Stimulated activated memory B cell treated with anti-CD40 and anti-IgM and Interleukin-4, amounts not matched to agents 10 μg/mL and 1 μg/mL and 100 μg/mL, for 72 hours (primary cell): ENCODE measurements around the gene HOXD12.

Source experiments
- ATAC-seq: fragments of 150-1000 bp; cut with Tn5 transposase; 2 replicates; pipeline ENCODE4 v1.10.0; 2021
- H3K27ac Mint-ChIP-seq: one replicate; pipeline ENCODE4 v1.8.0; 2022; ENCODE audit warnings: mild to moderate bottlenecking, mixed read lengths
- H3K27me3 Mint-ChIP-seq: one replicate; pipeline ENCODE4 v1.8.0; 2022; ENCODE audit warnings: mixed read lengths
- H3K36me3 Mint-ChIP-seq: one replicate; pipeline ENCODE4 v1.8.0; 2022; ENCODE audit warnings: mixed read lengths
- H3K4me1 Mint-ChIP-seq: one replicate; pipeline ENCODE4 v1.8.0; 2022; ENCODE audit warnings: mixed read lengths
- H3K4me3 Mint-ChIP-seq: one replicate; pipeline ENCODE4 v1.8.0; 2022; ENCODE audit warnings: mild to moderate bottlenecking, moderate library complexity, mixed read lengths
- H3K9me3 Mint-ChIP-seq: one replicate; pipeline ENCODE4 v1.8.0; 2022; ENCODE audit warnings: mixed read lengths

The HOXD12 gene

GRCh38 chr2:176135035-176135440, 35.4 kb downstream of the HOXD12 start:
- H3K27me3 Mint-ChIP-seq = peaks cover 83% of the 10 kb centered on the region
- ATAC-seq = no peak
- peaks cover 7% of the 10 kb centered on the region for H3K36me3 Mint-ChIP-seq
- peaks cover 8% of the 10 kb centered on the region for H3K9me3 Mint-ChIP-seq
- H3K27ac Mint-ChIP-seq = no peak overlapping the region
- peaks cover 24% of the 10 kb centered on the region for H3K4me1 Mint-ChIP-seq
- no peak overlapping the region for H3K4me3 Mint-ChIP-seq

DNA sequence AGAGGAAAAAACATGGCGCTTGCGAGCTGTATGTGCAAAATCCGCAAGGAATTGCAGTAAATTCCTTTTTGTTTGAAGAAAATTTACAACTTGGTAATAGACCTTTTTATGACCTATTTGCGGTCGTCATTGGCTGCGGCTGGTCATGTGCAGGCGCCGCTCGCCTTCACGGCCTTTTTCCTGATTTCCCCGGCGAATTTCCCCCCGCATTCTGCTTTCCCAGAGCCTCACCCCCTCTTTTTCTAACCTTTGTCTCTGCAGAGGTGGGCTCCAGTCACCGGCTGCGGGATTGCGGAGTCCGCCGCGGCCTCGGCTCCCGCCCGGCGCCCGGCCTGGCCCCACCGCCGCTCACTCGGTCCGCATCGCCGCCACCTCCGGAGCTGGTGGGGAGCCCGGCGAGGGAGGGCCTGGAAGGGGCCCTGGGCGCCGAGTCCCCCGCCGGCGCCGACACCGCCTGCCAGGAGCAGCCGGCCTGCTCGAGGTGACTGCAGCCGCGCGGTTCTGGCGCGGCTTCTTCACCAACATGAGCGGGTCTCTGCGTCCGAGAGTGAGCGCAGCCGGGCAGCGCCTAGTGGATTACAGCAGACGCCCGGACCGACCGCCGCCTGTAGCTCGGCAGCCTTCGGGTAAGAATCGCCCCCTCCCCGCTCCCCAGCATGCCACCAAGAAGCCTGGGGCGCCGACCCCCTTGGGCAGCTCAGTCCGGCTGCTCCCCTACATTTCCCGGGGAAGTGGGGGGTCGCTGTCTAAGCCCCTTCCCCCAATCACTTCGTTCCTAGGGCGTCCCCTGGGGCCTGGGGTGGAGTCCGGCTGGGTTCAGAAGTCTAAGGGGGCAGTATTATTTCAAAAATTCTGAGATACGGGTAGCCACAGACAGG, 37.0 kb downstream of the HOXD12 start:
- H3K27me3 Mint-ChIP-seq = peaks cover 82% of the 10 kb centered on the region
- peaks cover 7% of the 10 kb centered on the region for H3K36me3 Mint-ChIP-seq
- H3K4me1 Mint-ChIP-seq = peaks cover 31% of the 10 kb centered on the region
- peaks cover 8% of the 10 kb centered on the region for H3K9me3 Mint-ChIP-seq
- H3K4me3 Mint-ChIP-seq = no peak overlapping the region
- ATAC-seq = no peak
- no peak overlapping the region for H3K27ac Mint-ChIP-seq

- Mint-ChIP-seq H3K4me3 (no peak overlapping the region), H3K4me1 (peaks cover 29% of the 10 kb centered on the region), H3K27me3 (peaks cover 84% of the 10 kb centered on the region), H3K9me3 (peaks cover 8% of the 10 kb centered on the region), H3K36me3 (peaks cover 7% of the 10 kb centered on the region), H3K27ac (no peak overlapping the region)
- ATAC-seq = no peak
These were observed 37.6 kb downstream of the HOXD12 start for GRCh38 chr2:176137252-176137580.

GRCh38 chr2:176137906-176138305, 38.3 kb downstream of the HOXD12 start:
- Mint-ChIP-seq H3K27me3 (peaks cover 84% of the 10 kb centered on the region), H3K27ac (no peak overlapping the region), H3K36me3 (peaks cover 7% of the 10 kb centered on the region), H3K4me3 (no peak overlapping the region), H3K4me1 (peaks cover 25% of the 10 kb centered on the region), H3K9me3 (peaks cover 8% of the 10 kb centered on the region)
- no peak for ATAC-seq

GRCh38 chr2:176138526-176138922, 38.9 kb downstream of the HOXD12 start:
- H3K4me3 Mint-ChIP-seq = peak overlapping the region; percentile 33
- H3K36me3 Mint-ChIP-seq = peaks cover 7% of the 10 kb centered on the region
- no peak for ATAC-seq
- no peak overlapping the region for H3K27ac Mint-ChIP-seq
- peaks cover 84% of the 10 kb centered on the region for H3K27me3 Mint-ChIP-seq
- peaks cover 8% of the 10 kb centered on the region for H3K9me3 Mint-ChIP-seq
- peaks cover 25% of the 10 kb centered on the region for H3K4me1 Mint-ChIP-seq

DNA sequence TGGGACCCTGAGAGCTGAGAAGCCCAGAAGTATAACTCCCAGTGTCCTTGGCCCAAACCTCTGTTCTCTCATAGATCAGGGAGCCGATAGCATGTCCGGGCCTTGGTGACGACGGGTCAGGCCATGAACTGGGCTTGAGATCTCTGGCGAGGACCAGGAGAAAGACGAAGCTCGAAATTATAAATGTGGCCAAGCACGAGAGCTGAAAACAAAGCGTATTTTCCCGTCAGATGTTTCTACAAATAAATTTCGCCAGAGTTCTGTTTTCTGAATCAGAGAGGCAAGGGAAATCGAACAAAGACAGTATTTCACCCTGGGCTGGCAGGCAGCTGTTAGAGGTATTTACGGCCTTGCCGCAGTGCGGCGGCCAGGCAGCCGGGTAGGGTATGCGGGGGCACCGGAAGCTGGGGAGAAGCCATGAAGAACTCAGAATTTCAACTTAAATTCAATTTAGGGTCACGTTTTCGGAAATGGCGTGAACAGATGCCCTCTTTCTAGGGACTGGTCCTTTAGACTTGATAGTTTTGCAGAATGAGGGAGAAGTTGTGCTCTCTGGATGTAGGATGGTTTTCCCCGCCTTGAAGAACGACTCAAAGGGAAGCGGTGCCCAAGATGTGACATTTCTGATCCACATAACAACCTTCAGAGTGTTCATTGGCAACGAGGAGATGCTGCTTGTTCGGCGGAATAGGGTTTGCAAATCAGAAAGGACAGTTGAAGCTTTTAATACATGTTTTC, 39.5 kb downstream of the HOXD12 start:
- H3K4me3 Mint-ChIP-seq = no peak overlapping the region
- H3K27ac Mint-ChIP-seq = no peak overlapping the region
- H3K27me3 Mint-ChIP-seq = peaks cover 84% of the 10 kb centered on the region
- H3K36me3 Mint-ChIP-seq = peaks cover 7% of the 10 kb centered on the region
- H3K9me3 Mint-ChIP-seq = peaks cover 8% of the 10 kb centered on the region
- peaks cover 25% of the 10 kb centered on the region for H3K4me1 Mint-ChIP-seq
- no peak for ATAC-seq

GRCh38 chr2:176139661-176140512, 40.3 kb downstream of the HOXD12 start:
- Mint-ChIP-seq H3K36me3 (peaks cover 7% of the 10 kb centered on the region), H3K9me3 (peaks cover 8% of the 10 kb centered on the region), H3K27ac (no peak overlapping the region), H3K4me1 (peaks cover 25% of the 10 kb centered on the region), H3K27me3 (peaks cover 86% of the 10 kb centered on the region), H3K4me3 (no peak overlapping the region)
- ATAC-seq = no peak

- Mint-ChIP-seq H3K27me3 (peaks cover 86% of the 10 kb centered on the region), H3K36me3 (peaks cover 2% of the 10 kb centered on the region), H3K4me1 (peaks cover 21% of the 10 kb centered on the region), H3K4me3 (peak overlapping the region; percentile 36), H3K27ac (no peak overlapping the region), H3K9me3 (peaks cover 7% of the 10 kb centered on the region)
- peak; percentile 67 for ATAC-seq
These were observed 41.1 kb downstream of the HOXD12 start for GRCh38 chr2:176140513-176141317.

DNA sequence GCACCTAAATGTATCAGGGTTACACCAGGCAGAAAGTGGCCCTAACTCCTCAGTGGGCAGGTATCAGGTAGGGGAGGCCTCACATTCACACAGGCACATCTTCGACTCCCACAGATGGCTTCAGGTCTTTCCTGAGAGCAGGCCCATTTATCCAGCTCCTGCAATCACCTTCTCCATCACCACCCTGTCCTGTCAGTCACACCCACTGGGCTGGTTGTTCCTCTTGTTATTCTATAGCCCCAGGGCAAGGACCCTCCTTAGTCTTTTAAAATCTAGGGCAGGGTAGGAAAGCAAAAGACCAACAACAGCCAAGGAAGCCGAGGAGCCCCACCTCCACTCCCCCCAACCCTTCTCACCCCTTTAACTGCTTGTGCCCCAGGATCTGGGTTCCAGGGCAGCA, 42.7 kb downstream of the HOXD12 start:
- Mint-ChIP-seq H3K9me3 (peaks cover 3% of the 10 kb centered on the region), H3K4me1 (peaks cover 17% of the 10 kb centered on the region), H3K36me3 (no peaks in the 10 kb centered on the region), H3K27ac (no peak overlapping the region), H3K27me3 (peaks cover 90% of the 10 kb centered on the region), H3K4me3 (no peak overlapping the region)
- no peak for ATAC-seq

DNA sequence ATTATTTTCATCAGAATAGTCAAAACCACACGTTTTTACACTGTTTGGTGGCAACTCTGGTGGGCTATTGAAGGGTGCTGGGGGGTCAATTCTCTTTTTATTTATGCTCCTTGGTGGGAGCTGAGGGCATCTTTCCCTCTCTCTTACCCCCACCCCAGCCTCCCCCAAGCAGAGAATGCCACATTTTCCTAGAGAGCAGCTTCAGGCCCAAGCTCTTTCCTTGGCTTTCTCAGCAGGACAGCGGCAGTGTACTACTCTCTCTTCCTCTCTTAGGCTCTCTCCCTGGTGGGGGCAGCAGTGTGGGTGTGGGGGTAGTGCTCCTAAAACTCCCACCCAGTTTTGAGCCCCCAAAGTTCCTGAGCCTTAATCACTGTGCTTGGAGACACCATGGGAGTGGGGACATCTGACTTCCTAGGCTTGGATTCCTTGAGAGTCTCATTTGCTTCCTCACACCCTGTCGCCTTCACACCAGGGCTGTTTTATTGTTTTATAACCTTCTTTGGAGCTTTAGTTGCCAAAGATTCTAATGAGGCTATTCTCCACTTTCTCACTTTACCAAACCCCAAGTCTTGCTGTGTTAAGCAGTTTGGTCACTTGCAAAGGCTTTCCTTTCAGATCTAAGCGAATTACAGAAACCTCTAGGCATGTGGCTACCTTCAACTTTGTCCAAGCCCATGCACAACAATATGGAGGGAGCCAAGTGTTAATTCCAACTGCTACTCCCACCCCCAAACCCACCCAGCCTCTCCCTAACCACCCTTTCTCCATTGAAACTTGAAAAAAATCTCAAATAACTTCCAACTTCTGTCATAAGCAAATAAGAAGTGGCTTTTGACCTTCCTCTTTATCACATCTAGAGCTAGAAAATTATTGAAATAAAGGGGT, 45.7 kb downstream of the HOXD12 start:
- Mint-ChIP-seq H3K27ac (no peak overlapping the region), H3K4me1 (peaks cover 7% of the 10 kb centered on the region), H3K9me3 (no peaks in the 10 kb centered on the region), H3K4me3 (no peak overlapping the region), H3K36me3 (no peaks in the 10 kb centered on the region), H3K27me3 (peaks cover 96% of the 10 kb centered on the region)
- no peak for ATAC-seq

DNA sequence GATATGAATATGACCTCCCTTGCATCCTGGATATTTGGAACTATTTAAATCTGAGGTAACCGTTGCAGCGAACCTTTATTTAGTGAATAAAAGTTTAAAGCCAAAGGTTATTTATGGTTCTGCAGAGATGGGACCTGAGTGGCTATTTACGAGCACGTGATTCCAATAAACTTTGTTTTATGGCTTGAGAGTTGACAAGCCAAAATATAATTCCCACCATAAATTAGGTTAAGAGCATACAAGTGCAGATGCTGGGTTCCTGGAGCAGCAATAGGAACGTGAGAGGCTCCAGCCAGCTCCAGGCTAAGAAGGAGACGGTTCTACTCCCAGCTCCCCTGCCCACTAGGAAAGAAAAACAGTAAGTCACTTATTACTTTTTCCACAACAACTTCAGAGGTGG, 46.5 kb downstream of the HOXD12 start:
- ATAC-seq = no peak
- Mint-ChIP-seq H3K4me1 (peaks cover 4% of the 10 kb centered on the region), H3K9me3 (no peaks in the 10 kb centered on the region), H3K27me3 (peaks cover 98% of the 10 kb centered on the region), H3K36me3 (no peaks in the 10 kb centered on the region), H3K4me3 (no peak overlapping the region), H3K27ac (no peak overlapping the region)

DNA sequence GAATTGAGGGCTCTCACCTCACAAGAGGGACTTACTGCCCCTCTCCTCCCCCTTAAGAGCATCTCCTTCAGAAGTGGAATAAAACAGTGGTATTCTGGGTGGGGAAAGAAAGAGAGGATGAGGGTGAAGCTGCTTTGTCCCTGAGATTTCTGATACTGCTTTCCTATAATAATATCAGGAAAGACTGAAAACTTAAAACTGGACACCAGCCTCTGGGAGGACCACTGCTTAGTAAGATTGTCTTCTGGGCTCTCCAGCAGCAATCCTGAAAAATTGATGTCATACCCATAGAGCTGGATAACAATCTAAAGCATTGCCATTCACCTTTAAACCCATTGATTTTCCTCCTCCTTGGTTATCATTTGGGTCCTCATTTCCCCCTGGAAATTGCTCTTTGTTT, 47.0 kb downstream of the HOXD12 start:
- no peaks in the 10 kb centered on the region for H3K36me3 Mint-ChIP-seq
- no peak overlapping the region for H3K27ac Mint-ChIP-seq
- H3K27me3 Mint-ChIP-seq = peaks cover 98% of the 10 kb centered on the region
- H3K4me3 Mint-ChIP-seq = no peak overlapping the region
- ATAC-seq = no peak
- H3K4me1 Mint-ChIP-seq = no peaks in the 10 kb centered on the region
- no peaks in the 10 kb centered on the region for H3K9me3 Mint-ChIP-seq

DNA sequence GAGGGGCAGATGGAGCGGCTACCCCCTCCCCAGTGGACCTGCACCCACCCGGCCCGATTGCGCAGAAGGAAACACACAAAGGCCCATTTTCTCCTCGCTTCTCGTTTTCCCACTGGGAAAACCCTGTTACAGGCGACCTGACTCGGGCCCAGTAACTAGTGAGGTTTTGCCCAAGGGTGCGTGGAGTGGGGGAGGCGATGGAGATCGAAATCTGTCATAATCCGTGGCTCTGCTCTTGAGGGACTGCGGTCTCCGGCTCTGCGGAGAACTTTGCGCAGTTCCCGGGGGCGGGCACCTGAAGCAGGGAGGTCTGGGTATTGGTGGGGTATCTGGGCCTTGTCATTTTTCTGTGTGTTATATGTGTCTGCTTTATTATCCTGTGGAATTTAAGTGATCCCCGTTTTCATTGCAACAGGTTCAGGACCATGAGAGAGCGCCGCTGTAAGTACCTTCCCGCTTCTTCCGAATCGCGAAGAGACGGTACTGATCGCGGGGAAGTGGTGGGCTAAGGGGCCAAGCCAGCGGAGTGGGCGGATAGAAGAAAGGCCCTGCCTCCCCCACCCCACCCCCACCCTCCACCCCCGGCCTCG, 47.7 kb downstream of the HOXD12 start:
- no peak overlapping the region for H3K4me3 Mint-ChIP-seq
- ATAC-seq = no peak
- H3K27ac Mint-ChIP-seq = no peak overlapping the region

More for the DNA sequence above, 47.7 kb downstream of the HOXD12 start:
- no peaks in the 10 kb centered on the region for H3K36me3 Mint-ChIP-seq
- H3K27me3 Mint-ChIP-seq = peaks cover 98% of the 10 kb centered on the region
- H3K4me1 Mint-ChIP-seq = no peaks in the 10 kb centered on the region
- no peaks in the 10 kb centered on the region for H3K9me3 Mint-ChIP-seq
